Measurements from ENCODE around the gene ZSCAN26.

- TF ChIP-seq CTCF (IDR thresholded peaks at IDR 0.05) (no peak), EZH2 (IDR thresholded peaks at IDR 0.05) (no peak), EZH2phosphoT487 (IDR thresholded peaks at IDR 0.05) (no peak)
Measured at GRCh38 chr6:28266563-28266961, 381 bp upstream of the ZSCAN26 start.

Measured in neural progenitor cell (in vitro differentiated cells).